Spinal cord (tissue), 10 donors: ENCODE measurements around the gene RPS10. TPM values are rescaled to one million over a fixed set of nuclear protein-coding genes. Genes with fewer than 3 reads are reported as not detected.
"Not testable (repeated sequence)": the region's sequence is repeated elsewhere in the genome, so short reads cannot be mapped to it uniquely, and the experiment has no call there.

ENCODE experiments used
- DNase-seq, 6 donors: peaks; one replicate each; pipeline versions ENCODE4 v3.0.0 to v3.0.0-alpha.2; 2013 to 2015; ENCODE audit warnings: low spot score in 6 of 6, low read depth in 4 of 6
- H3K27ac ChIP-seq: one replicate; pipeline ENCODE4 v1.5.1; 2013; ENCODE audit warnings: low read depth, low read length, control low read depth
- H3K27me3 ChIP-seq: one replicate; pipeline ENCODE4 v1.6.1; 2013; ENCODE audit warnings: low read length; ENCODE audit not compliant: control insufficient read depth, insufficient read depth
- H3K36me3 ChIP-seq: one replicate; pipeline ENCODE4 v1.6.1; 2013; ENCODE audit warnings: low read length; ENCODE audit not compliant: control insufficient read depth, insufficient read depth
- H3K4me1 ChIP-seq: one replicate; pipeline ENCODE4 v1.6.1; 2013; ENCODE audit warnings: low read length; ENCODE audit not compliant: control insufficient read depth, insufficient read depth
- H3K4me3 ChIP-seq: one replicate; pipeline ENCODE4 v1.5.1; 2013; ENCODE audit warnings: low read depth, low read length, control low read depth
- H3K9me3 ChIP-seq: one replicate; pipeline ENCODE4 v1.6.1; 2013; ENCODE audit warnings: low read length; ENCODE audit not compliant: control insufficient read depth, insufficient read depth
- WGBS: methylation state at CpG from one replicate; pipeline ENCODE4 v1.1.5; 2013; ENCODE audit warnings: missing lambda C conversion rate; ENCODE audit not compliant: insufficient coverage; 5-methylcytosine and 5-hydroxymethylcytosine counted together
- polyA plus RNA-seq, 2 donors: library from polyadenylated mRNA; unstranded; fragments of 120-200 nt; gene quantifications; one replicate each; pipeline ENCODE4 v1.2.1, GENCODE V29; 2013; ENCODE audit not compliant: insufficient read length in 2 of 2
- total RNA-seq, 2 donors: library from RNA; depleted of rRNA in 1 of 2; stranded (reverse); fragments of 120-200 nt in 1 of 2; fragments of >200 nt in 1 of 2; gene quantifications; one replicate each; pipeline versions ENCODE4 v1.2.3 to v1.2.4, GENCODE V29; 2013 to 2014
- donor health status: healthy.

Gene RPS10
- total and polyA plus RNA-seq, 4 donors, result 803 to 2,031 (median 844) TPM

DNA sequence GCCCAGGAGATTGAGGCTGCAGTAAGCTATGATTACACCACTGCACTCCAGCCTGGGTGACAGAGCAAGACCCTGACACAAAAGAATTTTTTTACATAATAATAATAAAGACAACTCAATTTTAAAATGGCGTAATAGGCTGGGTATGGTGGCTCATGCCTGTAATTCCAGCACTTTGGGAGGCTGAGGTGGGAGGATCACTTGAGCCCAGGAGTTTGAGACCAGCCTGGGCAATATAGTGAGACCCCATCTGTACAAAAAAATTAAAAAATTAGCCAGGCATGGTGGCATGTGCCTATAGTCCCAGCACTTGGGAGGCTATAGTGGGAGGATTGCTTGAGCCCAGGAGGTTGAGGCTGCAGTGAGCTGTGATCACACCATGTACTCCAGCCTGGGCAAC is 18.0 kb downstream of the RPS10 start:
- not testable (repeated sequence) for DNase-seq, H3K27ac ChIP-seq, H3K36me3 ChIP-seq, H3K27me3 ChIP-seq, H3K9me3 ChIP-seq, H3K4me3 ChIP-seq, H3K4me1 ChIP-seq
- WGBS, result 80% methylated on average over 1 of the region's 1 CpG

DNA sequence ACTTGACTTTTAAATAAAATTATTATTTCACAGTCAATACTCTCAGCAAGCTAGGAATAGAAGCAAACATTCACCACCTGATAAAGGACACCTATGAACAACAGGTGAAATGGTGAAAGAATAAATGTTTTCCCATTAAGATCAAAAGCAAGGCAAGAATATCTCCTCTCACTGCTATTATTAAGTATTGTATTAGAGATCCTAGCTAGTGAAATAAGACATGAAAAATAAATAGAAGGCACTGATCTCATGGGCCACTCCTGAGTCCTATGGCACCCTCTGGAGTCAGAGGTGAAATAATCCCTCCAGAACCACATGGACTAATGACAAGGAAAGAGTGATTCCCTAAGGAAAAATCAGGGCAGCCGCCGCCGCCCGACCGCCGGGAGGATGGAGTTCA is 29.4 kb downstream of the RPS10 start:
- Histone ChIP-seq H3K27ac (no peak overlapping the region), H3K27me3 (no peaks in the 10 kb centered on the region), H3K4me1 (peaks cover 17% of the 10 kb centered on the region), H3K4me3 (no peak overlapping the region), H3K36me3 (no peaks in the 10 kb centered on the region), H3K9me3 (peaks cover 1% of the 10 kb centered on the region)
- no peak for DNase-seq
- WGBS, result no CpG with 5 or more reads among the region's 6 CpGs

DNA sequence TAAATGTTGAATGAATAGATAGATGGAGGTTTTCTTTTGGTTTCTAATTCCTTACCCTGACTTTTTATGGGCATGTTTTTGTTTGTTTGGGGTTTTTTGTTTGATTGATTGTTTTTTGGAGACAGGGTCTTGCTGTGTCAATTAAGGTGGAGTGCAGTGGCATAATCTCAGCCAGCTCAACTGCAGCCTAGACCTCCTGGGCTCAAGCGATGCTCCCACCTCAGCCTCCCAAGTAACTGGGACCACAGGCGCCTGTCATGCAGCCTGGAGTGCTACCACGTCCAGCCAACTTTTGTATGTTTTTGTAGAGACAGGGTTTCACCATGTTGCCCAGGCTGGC is 31.9 kb downstream of the RPS10 start:
- H3K27me3 ChIP-seq, result no peaks in the 10 kb centered on the region
- H3K4me1 ChIP-seq, result peaks cover 29% of the 10 kb centered on the region
- H3K4me3 ChIP-seq, result peak overlapping the region; percentile 84
- peaks cover 1% of the 10 kb centered on the region for H3K9me3 ChIP-seq
- 93% methylated on average over 3 of the region's 3 CpGs for WGBS
- no peak overlapping the region for H3K27ac ChIP-seq
- DNase-seq, result no peak
- H3K36me3 ChIP-seq, result no peaks in the 10 kb centered on the region

DNA sequence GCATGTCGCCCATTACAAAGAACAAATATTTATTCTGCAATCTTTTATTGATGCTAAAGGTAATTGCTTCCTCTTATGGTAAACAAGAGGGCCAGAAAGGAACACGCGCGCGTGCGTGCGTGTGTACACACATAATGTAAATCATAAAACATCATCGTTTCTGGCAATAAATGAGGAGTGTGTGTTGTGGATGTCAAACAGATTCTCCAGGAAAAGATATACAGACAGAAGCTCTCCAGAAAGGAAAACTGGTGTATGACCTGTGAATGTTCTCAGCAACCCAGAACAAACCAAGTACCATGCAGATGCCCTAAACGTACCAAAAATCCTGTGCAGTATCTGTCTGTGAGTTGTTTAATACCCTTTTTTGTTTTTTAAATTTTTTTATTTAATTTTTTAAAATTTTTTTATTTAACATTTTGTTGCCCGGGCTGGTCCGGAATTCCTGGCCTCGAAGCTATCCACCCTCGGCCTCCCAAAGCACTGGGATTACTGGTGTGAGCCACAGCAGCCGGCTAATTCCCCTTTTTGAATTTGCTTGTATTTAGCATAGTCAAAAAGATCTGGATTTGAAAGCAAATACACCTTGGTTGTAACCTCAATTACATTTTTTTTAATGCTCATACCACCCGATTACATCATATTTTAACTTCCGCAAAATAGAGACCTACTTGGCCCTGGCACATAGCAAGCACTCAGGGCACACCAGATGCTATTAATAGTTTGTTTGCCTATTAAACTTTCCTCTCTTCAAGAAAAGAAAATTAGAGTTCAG is 32.5 kb downstream of the RPS10 start:
- Histone ChIP-seq H3K27me3 (no peaks in the 10 kb centered on the region), H3K27ac (peak overlapping the region; percentile 91), H3K36me3 (no peaks in the 10 kb centered on the region), H3K4me3 (peak overlapping the region; percentile 84), H3K4me1 (peaks cover 29% of the 10 kb centered on the region), H3K9me3 (peaks cover 1% of the 10 kb centered on the region)
- no peak for DNase-seq
- WGBS, result no CpG with 5 or more reads among the region's 16 CpGs

DNA sequence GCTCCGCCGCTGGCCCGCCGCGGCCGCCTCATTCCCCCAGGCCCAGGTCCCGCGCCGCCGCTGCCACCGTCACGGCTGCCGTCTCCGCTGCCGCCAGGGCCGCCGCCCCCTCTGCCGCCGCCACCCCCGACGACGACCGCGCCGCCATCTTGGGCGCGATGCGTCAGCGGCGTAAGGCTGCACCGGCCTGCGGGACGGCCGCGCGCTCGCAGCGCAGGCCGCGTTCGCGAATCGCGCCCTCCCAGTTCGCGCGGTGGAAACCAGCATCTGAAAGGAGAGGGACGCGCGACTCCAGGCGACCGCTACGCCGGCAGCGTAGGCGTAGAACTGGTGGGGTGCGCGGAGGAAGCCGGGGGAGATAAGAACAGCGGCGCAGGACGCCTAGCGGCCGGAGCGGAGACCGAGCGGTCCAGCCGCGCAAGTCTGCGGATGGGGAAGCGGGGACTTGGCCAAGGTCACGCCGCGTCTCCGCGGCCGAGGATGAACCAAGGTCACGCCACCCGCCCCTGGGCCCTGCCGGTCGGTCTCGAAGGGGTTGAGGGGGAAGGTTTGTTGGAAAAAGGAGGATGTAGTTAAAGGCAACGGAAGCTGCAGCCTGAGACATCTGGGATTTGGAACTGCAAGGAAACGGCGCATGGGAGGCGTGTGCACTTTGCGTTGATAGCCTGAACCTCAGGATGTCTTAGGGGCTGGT is 33.2 kb downstream of the RPS10 start, which contains the start of gene NUDT3:
TSS of gene NUDT3 (minus strand) at position 173 of the 694 bp plus-strand sequence. CDS start 307 bp downstream, outside the sequence.
- H3K4me3 ChIP-seq, result peak within 1 kb of the TSS; percentile 84
- H3K36me3 ChIP-seq, result no peaks in the 10 kb centered on the region
- H3K9me3 ChIP-seq, result peaks cover 1% of the 10 kb centered on the region
- 0% methylated on average over 83 of the region's 87 CpGs for WGBS
- peak; percentile 93 to 99 (median 94) for DNase-seq
- no peaks in the 10 kb centered on the region for H3K27me3 ChIP-seq
- H3K4me1 ChIP-seq, result peaks cover 29% of the 10 kb centered on the region
- H3K27ac ChIP-seq, result peak within 1 kb of the TSS; percentile 92

DNA sequence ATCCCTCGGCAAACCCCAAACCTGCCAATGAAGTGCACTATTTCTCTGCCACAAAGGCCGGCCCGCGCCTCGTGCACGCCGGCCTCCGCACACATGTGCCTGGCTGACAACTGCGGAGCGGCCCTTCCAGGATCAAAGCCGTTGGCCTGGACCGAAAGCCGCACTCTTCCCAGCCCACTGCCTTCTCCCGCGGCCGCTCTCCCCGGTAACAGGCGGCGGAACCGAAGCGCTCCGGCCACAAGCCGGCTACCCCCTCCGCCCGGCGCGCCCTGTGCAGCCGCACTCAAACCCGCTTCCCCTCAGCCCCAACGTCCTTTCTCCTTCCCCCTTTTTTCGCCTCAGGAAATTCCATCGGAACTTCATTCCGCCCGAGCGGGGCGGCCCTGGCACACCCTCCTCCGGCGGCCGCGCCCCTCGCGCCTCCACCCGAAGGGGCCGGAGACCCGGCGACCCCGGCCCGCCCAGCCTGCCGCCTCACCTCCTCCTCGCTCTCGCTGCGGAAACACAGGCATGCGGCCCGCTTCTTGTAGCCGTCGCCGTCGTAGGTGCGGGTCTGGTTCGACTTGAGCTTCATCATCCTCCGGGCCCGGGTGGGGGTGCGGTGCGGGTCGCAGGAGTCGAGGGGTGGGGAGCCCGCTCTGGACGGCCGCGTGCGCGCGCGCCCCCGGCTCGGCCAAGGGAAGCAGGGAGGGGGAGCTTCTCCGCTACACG is 33.9 kb downstream of the RPS10 start:
- Histone ChIP-seq H3K27ac (peak overlapping the region; percentile 92), H3K27me3 (no peaks in the 10 kb centered on the region), H3K9me3 (peaks cover 1% of the 10 kb centered on the region), H3K4me3 (peak overlapping the region; percentile 71), H3K36me3 (no peaks in the 10 kb centered on the region), H3K4me1 (peaks cover 29% of the 10 kb centered on the region)
- 0% methylated on average over 77 of the region's 78 CpGs for WGBS
- peak in 3 of 6 donors; percentile 55 to 88 (median 84) for DNase-seq

DNA sequence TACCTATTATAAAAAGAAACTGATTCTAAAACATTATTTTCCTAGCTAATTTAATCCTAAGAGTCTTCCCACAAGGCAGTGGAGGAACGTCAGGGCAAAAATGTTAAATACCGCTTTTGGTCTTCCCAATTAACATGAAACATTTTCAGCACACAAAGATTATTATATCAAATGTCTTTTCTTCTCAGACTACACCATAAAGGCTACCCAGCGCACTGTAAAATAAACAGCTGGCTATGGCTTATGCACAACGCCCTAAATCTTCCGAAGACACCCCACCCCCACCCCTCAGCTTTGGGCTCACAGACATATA is 34.4 kb downstream of the RPS10 start:
- no peaks in the 10 kb centered on the region for H3K36me3 ChIP-seq
- H3K4me1 ChIP-seq, result peaks cover 29% of the 10 kb centered on the region
- H3K27me3 ChIP-seq, result no peaks in the 10 kb centered on the region
- peak overlapping the region; percentile 92 for H3K27ac ChIP-seq
- peak overlapping the region; percentile 71 for H3K4me3 ChIP-seq
- 0% methylated on average over 5 of the region's 5 CpGs for WGBS
- H3K9me3 ChIP-seq, result peaks cover under 1% of the 10 kb centered on the region
- no peak for DNase-seq

DNA sequence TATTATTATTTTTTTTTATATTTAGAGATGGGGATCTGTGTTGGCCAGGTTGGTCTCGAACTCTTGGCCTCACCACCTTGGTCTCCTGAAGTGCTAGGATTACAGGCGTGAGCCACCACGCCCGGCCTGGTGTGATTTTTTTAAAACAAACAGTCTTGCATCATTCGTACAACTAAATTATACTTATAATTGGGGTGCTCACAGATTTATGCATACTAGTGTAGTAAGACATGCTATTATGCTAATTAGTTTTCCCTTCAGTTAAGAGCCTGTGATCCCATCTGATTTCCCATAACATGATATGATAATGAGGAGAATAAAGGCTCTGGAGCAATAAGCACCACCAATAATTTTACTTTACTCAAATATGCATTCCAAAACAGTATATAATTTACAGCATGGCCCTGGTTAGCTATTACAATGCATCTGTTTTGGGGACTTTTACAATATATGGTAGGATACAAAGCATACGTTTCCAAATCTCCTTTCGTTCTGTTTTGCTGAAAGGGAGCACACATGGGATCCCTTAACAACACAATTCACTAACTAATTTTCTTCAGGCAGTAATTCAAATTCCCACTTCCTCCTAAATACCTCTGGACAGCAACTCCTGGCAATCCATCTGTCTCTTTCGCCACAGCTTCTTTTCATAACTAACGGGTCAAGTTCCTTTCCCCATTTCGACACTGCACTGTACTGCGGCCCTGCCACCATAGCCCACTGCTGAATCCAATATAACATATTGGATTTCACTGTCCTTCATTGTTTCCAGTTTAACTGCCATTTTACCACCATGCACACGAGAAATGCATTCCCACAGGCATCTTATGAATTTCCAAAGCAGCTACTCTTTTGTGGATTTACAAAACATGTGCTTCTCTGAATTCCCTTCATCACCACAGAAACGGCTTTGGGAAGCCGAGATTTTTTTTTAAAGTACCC is 35.1 kb downstream of the RPS10 start:
- H3K27ac ChIP-seq, result peak overlapping the region; percentile 92
- H3K9me3 ChIP-seq, result no peaks in the 10 kb centered on the region
- no peaks in the 10 kb centered on the region for H3K36me3 ChIP-seq
- H3K4me3 ChIP-seq, result peak overlapping the region; percentile 71
- 0% methylated on average over 8 of the region's 14 CpGs for WGBS
- H3K27me3 ChIP-seq, result no peaks in the 10 kb centered on the region
- DNase-seq, result peak in 3 of 6 donors; percentile 26 to 88 (median 60)
- peaks cover 29% of the 10 kb centered on the region for H3K4me1 ChIP-seq

DNA sequence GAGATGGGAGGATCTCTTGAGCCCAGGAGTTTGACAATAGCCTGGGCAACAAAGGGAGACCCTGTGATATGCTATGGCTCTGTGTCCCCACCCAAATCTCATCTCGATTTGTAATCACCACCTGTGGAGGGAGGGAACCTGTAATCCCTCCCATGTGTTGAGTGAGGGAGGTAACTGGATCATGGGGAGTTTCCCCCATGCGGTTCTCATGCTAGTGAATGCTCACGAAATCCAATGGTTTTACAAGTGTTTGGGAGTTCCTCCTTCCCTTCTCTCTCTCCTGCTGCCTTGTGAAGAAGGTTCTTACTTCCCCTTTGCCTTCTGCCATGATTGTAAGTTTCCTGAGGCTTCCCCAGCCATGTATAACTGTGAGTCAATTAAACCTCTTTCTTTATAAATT is 36.8 kb downstream of the RPS10 start:
- Histone ChIP-seq H3K36me3 (no peaks in the 10 kb centered on the region), H3K4me3 (no peak overlapping the region), H3K27me3 (no peaks in the 10 kb centered on the region), H3K27ac (no peak overlapping the region), H3K4me1 (peaks cover 27% of the 10 kb centered on the region), H3K9me3 (no peaks in the 10 kb centered on the region)
- DNase-seq, result no peak
- no CpG with 5 or more reads among the region's 3 CpGs for WGBS
